ENCODE results near the gene C10orf71. TPM values are rescaled to one million over a fixed set of nuclear protein-coding genes. Genes with fewer than 3 reads are reported as not detected.

C10orf71 gene
- total and polyA plus RNA-seq, 2 donors (not counting 1 experiment from before 2014, with no cell fraction given), result not detected

DNA sequence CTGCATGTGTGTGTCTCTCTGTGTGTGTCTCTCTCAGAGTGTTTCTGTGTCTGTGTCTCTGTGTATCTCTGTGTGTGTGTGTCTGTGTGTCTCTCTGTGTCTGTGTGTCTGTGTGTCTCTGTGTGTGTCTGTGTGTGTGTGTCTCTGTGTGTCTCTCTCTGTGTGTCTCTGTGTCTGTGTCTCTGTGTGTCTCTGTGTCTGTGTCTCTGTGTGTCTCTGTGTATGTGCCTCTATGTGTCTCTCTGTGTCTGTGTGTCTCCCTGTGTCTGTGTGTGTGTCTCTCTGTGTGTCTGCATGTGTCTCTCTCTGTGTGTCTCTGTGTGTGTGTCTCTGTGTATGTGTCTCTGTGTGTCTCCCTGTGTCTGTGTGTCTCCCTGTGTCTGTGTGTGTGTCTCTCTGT is 44.8 kb upstream of the C10orf71 start:
- Histone ChIP-seq H3K4me1 (ENCODE audit: control insufficient read depth in 2 of 2, insufficient read depth in 2 of 2, low read length in 2 of 2) (peaks cover 37 to 46% of the 10 kb centered on the region in 2 donors), H3K9ac (ENCODE audit: low read length) (peak overlapping the region; percentile 26), H3K9me3 (ENCODE audit: control extremely low read depth in 1 of 3, control insufficient read depth in 2 of 3, insufficient read depth in 1 of 3, low read length in 2 of 3) (peaks cover 0 to 3% (median 0%) of the 10 kb centered on the region in 3 donors), H3K4me3 (ENCODE audit: control extremely low read depth in 1 of 5, extremely low read depth in 1 of 5, insufficient read depth in 1 of 5, low read depth in 2 of 5, low read length in 4 of 5) (peak overlapping the region in 1 of 5 experiments; percentile 29), H3K4me2 (replicated peaks; ENCODE audit: low read depth, low read length, poor library complexity, severe bottlenecking) (peak overlapping the region; percentile 74), H4K20me1 (ENCODE audit: control insufficient read depth, insufficient read depth, low read length, poor library complexity, severe bottlenecking) (no peaks in the 10 kb centered on the region), H3K27ac (ENCODE audit: low read length in 2 of 2) (peak overlapping the region in 1 of 2 donors; percentile 27), H3K27me3 (replicated peaks in 1 of 4; ENCODE audit: control extremely low read depth in 1 of 4, control insufficient read depth in 3 of 4, insufficient read depth in 4 of 4, low read length in 3 of 4) (no peaks in the 10 kb centered on the region), H3K36me3 (replicated peaks in 1 of 2; ENCODE audit: control extremely low read depth in 1 of 2, control insufficient read depth in 1 of 2, extremely low read depth in 1 of 2, insufficient read depth in 2 of 2, low read length in 1 of 2) (no peaks in the 10 kb centered on the region), H3K79me2 (ENCODE audit: control insufficient read depth, insufficient read depth, low read length) (no peaks in the 10 kb centered on the region), H2AFZ (ENCODE audit: insufficient read depth, low read depth, low read length, poor library complexity, severe bottlenecking) (peak overlapping the region; percentile 69)
- no peak for TF ChIP-seq EZH2 (IDR thresholded peaks at IDR 0.05; ENCODE audit: borderline replicate concordance, insufficient read depth, low read depth, low read length, poor library complexity, severe bottlenecking)
- TF ChIP-seq, protein P1, sequence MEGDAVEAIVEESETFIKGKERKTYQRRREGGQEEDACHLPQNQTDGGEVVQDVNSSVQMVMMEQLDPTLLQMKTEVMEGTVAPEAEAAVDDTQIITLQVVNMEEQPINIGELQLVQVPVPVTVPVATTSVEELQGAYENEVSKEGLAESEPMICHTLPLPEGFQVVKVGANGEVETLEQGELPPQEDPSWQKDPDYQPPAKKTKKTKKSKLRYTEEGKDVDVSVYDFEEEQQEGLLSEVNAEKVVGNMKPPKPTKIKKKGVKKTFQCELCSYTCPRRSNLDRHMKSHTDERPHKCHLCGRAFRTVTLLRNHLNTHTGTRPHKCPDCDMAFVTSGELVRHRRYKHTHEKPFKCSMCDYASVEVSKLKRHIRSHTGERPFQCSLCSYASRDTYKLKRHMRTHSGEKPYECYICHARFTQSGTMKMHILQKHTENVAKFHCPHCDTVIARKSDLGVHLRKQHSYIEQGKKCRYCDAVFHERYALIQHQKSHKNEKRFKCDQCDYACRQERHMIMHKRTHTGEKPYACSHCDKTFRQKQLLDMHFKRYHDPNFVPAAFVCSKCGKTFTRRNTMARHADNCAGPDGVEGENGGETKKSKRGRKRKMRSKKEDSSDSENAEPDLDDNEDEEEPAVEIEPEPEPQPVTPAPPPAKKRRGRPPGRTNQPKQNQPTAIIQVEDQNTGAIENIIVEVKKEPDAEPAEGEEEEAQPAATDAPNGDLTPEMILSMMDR (IDR thresholded peaks at IDR 0.05), result no peak
- no peaks in the 10 kb centered on the region for H3K9me3 Mint-ChIP-seq (ENCODE audit: insufficient read depth)
- no peak overlapping the region for H3K27ac Mint-ChIP-seq
- ATAC-seq (ENCODE audit: low read depth), result no peak
- H3K4me3 Mint-ChIP-seq, result no peak overlapping the region
- intact Hi-C loops (cut with micrococcal nuclease), result no loop called here
- POLR2A ChIA-PET, result no interaction called here
- H3K4me1 Mint-ChIP-seq, result peaks cover 12% of the 10 kb centered on the region
- no peak for DNase-seq
- no peaks in the 10 kb centered on the region for H3K27me3 Mint-ChIP-seq
- CTCF ChIA-PET, result no interaction called here

DNA sequence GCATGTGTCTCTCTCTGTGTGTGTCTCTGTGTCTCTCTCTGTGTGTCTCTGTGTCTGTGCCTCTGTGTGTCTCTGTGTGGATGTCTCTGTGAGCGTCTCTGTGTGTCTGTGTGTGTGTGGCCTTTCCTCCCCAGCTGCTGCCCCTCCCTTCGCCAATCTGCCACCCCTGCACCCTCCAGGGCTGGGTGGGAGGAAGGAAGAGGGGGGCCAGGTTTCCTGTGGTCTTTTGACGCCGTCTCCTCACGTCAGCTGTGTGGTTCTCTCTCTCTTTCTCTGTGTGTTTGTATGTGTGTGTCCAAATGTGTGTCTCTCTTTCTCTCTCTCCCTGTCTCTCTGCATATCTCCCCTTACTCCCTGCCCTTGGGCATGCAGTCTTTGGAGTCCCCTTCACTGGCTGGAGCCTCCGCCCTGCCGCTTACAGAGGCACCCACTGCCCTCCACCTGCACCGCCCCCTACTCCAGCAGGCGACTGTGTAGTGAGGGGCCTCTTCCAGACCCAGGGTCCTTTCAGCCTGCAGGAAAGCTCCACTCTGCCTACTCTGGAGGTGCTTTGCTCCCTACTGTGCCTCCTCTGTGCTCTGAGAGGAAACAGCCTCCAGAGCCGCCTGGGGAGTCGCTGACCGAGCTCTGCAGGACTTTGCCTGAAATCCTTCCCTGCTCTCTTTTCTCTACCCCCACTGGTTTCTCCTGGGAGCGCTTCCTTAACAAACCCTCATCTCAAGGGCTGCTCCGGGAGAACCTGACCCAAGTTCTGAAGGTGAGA is 44.2 kb upstream of the C10orf71 start:
- 31% methylated on average over 9 of the region's 14 CpGs for WGBS (ENCODE audit: insufficient coverage)
- DNase-seq, result peak; percentile 46
- peaks cover 12% of the 10 kb centered on the region for H3K4me1 Mint-ChIP-seq
- no peaks in the 10 kb centered on the region for H3K9me3 Mint-ChIP-seq (ENCODE audit: insufficient read depth)
- peak overlapping the region; percentile 26 for H3K9ac ChIP-seq (ENCODE audit: low read length)
- no peak overlapping the region for H3K27ac Mint-ChIP-seq
- peak overlapping the region in 1 of 2 donors; percentile 27 for H3K27ac ChIP-seq (ENCODE audit: low read length in 2 of 2)
- TF ChIP-seq, protein P1 (IDR thresholded peaks at IDR 0.05), result no peak
- TF ChIP-seq EZH2 (IDR thresholded peaks at IDR 0.05; ENCODE audit: borderline replicate concordance, insufficient read depth, low read depth, low read length, poor library complexity, severe bottlenecking), result no peak
- H3K4me3 Mint-ChIP-seq, result no peak overlapping the region
- H4K20me1 ChIP-seq (ENCODE audit: control insufficient read depth, insufficient read depth, low read length, poor library complexity, severe bottlenecking), result no peaks in the 10 kb centered on the region
- no peaks in the 10 kb centered on the region for H3K79me2 ChIP-seq (ENCODE audit: control insufficient read depth, insufficient read depth, low read length)
- H2AFZ ChIP-seq (ENCODE audit: insufficient read depth, low read depth, low read length, poor library complexity, severe bottlenecking), result peak overlapping the region; percentile 69
- peaks cover 0 to 3% (median 0%) of the 10 kb centered on the region in 3 donors for H3K9me3 ChIP-seq (ENCODE audit: control extremely low read depth in 1 of 3, control insufficient read depth in 2 of 3, insufficient read depth in 1 of 3, low read length in 2 of 3)
- CTCF ChIA-PET, result no interaction called here
- H3K4me2 ChIP-seq (replicated peaks; ENCODE audit: low read depth, low read length, poor library complexity, severe bottlenecking), result peak overlapping the region; percentile 74
- H3K4me3 ChIP-seq (ENCODE audit: control extremely low read depth in 1 of 5, extremely low read depth in 1 of 5, insufficient read depth in 1 of 5, low read depth in 2 of 5, low read length in 4 of 5), result peak overlapping the region in 2 of 5 experiments; percentile 21 to 29
- ATAC-seq (ENCODE audit: low read depth), result peak; percentile 68
- POLR2A ChIA-PET, result no interaction called here
- H3K27me3 Mint-ChIP-seq, result no peaks in the 10 kb centered on the region
- H3K27me3 ChIP-seq (replicated peaks in 1 of 4; ENCODE audit: control extremely low read depth in 1 of 4, control insufficient read depth in 3 of 4, insufficient read depth in 4 of 4, low read length in 3 of 4), result no peaks in the 10 kb centered on the region
- intact Hi-C loops (cut with micrococcal nuclease), result loop anchor here (5.0 kb wide), 1 partner anchor 72 kb away; no protein-coding TSS in a partner anchor
- H3K36me3 ChIP-seq (replicated peaks in 1 of 2; ENCODE audit: control extremely low read depth in 1 of 2, control insufficient read depth in 1 of 2, extremely low read depth in 1 of 2, insufficient read depth in 2 of 2, low read length in 1 of 2), result no peaks in the 10 kb centered on the region
- peaks cover 37 to 46% of the 10 kb centered on the region in 2 donors for H3K4me1 ChIP-seq (ENCODE audit: control insufficient read depth in 2 of 2, insufficient read depth in 2 of 2, low read length in 2 of 2)
